ENCODE measurements around the gene ARCN1. TPM values are rescaled to one million over a fixed set of nuclear protein-coding genes. Genes with fewer than 3 reads are reported as not detected.

The ARCN1 gene
- total RNA-seq, 1 experiment from 2014 or later: 330 TPM

GRCh38 chr11:118650366-118650765, 78.2 kb downstream of the ARCN1 start:
- Mint-ChIP-seq H3K27me3 (ENCODE audit: insufficient read depth, unreplicated experiment) (no peaks in the 10 kb centered on the region), H3K27ac (ENCODE audit: unreplicated experiment) (no peak overlapping the region), H3K4me3 (ENCODE audit: unreplicated experiment) (no peak overlapping the region), H3K4me1 (ENCODE audit: low read depth, unreplicated experiment) (peaks cover 6% of the 10 kb centered on the region), H3K36me3 (ENCODE audit: insufficient read depth, unreplicated experiment) (peaks cover 63% of the 10 kb centered on the region), H3K9me3 (ENCODE audit: unreplicated experiment) (no peaks in the 10 kb centered on the region)
- intact Hi-C loops (cut with micrococcal nuclease; ENCODE audit: unreplicated experiment): loop anchor here (10.0 kb wide), 1 partner anchor 506 kb away; no protein-coding TSS in a partner anchor
- no TSS peak for BruUV-seq (replicated peaks)
- POLR2A ChIA-PET: no interaction called here
- no peak overlapping the region for H3K4me3 ChIP-seq (ENCODE audit: low read depth, low read length)
- CTCF ChIA-PET: no interaction called here
- H3K9me3 ChIP-seq: no peaks in the 10 kb centered on the region
- peaks cover 9% of the 10 kb centered on the region for H3K4me1 ChIP-seq
- TF ChIP-seq, protein P1, sequence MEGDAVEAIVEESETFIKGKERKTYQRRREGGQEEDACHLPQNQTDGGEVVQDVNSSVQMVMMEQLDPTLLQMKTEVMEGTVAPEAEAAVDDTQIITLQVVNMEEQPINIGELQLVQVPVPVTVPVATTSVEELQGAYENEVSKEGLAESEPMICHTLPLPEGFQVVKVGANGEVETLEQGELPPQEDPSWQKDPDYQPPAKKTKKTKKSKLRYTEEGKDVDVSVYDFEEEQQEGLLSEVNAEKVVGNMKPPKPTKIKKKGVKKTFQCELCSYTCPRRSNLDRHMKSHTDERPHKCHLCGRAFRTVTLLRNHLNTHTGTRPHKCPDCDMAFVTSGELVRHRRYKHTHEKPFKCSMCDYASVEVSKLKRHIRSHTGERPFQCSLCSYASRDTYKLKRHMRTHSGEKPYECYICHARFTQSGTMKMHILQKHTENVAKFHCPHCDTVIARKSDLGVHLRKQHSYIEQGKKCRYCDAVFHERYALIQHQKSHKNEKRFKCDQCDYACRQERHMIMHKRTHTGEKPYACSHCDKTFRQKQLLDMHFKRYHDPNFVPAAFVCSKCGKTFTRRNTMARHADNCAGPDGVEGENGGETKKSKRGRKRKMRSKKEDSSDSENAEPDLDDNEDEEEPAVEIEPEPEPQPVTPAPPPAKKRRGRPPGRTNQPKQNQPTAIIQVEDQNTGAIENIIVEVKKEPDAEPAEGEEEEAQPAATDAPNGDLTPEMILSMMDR (IDR thresholded peaks at IDR 0.05; ENCODE audit: insufficient read depth in 1 of 2, low read depth in 1 of 2, low read length in 1 of 2, severe bottlenecking in 1 of 2, unreplicated experiment in 1 of 2): no peak
- no peak for DNase-seq
- peaks cover 5% of the 10 kb centered on the region; the same call in 1 of the 2 replicates for H3K36me3 ChIP-seq (ENCODE audit: control insufficient read depth, insufficient read depth, low read length)
- no peaks in the 10 kb centered on the region for H3K27me3 ChIP-seq (replicated peaks; ENCODE audit: control insufficient read depth, insufficient read depth, low read length)

DNA sequence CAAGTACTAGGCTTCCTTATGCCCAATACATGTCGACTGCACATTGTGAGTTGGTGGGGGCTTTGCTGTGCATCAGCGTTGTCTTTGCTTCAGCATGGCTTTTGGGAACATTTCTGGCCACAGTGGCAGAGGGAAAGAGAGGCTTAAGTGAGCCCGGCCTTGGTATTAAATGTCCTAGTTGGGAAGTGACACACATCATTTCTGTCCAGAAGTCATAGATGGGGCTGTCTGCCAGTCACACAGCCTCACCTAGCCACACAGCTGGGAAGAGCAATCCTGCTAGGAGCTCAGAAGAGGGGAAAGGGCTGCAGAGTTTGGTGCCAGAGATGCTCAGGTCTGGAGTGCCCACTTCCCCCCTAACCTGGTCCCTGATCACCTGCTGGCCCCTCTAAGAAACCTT, 79.6 kb downstream of the ARCN1 start:
- no TSS peak for BruUV-seq (replicated peaks)
- H3K4me3 Mint-ChIP-seq (ENCODE audit: unreplicated experiment): no peak overlapping the region
- intact Hi-C loops (cut with micrococcal nuclease; ENCODE audit: unreplicated experiment): loop anchor here (10.0 kb wide), 1 partner anchor 507 kb away; no protein-coding TSS in a partner anchor
- peaks cover 6% of the 10 kb centered on the region for H3K4me1 Mint-ChIP-seq (ENCODE audit: low read depth, unreplicated experiment)
- POLR2A ChIA-PET: no interaction called here
- H3K9me3 Mint-ChIP-seq (ENCODE audit: unreplicated experiment): no peaks in the 10 kb centered on the region
- H3K36me3 ChIP-seq (ENCODE audit: control insufficient read depth, insufficient read depth, low read length): peaks cover 3% of the 10 kb centered on the region; the same call in 1 of the 2 replicates
- TF ChIP-seq, protein P1 (IDR thresholded peaks at IDR 0.05; ENCODE audit: insufficient read depth in 1 of 2, low read depth in 1 of 2, low read length in 1 of 2, severe bottlenecking in 1 of 2, unreplicated experiment in 1 of 2): no peak
- no peaks in the 10 kb centered on the region for H3K27me3 Mint-ChIP-seq (ENCODE audit: insufficient read depth, unreplicated experiment)
- H3K4me3 ChIP-seq (ENCODE audit: low read depth, low read length): no peak overlapping the region
- no peaks in the 10 kb centered on the region for H3K9me3 ChIP-seq
- peaks cover 9% of the 10 kb centered on the region for H3K4me1 ChIP-seq
- peaks cover 49% of the 10 kb centered on the region for H3K36me3 Mint-ChIP-seq (ENCODE audit: insufficient read depth, unreplicated experiment)
- H3K27ac Mint-ChIP-seq (ENCODE audit: unreplicated experiment): no peak overlapping the region
- DNase-seq: no peak
- no peaks in the 10 kb centered on the region for H3K27me3 ChIP-seq (replicated peaks; ENCODE audit: control insufficient read depth, insufficient read depth, low read length)
- CTCF ChIA-PET: no interaction called here

Small RNA genes lying within 50 kb of the gene (microRNA-seq; reads per million reads assigned to microRNA genes)
- gene MIR6716: not detected

Other genes starting within 250 kb of the ARCN1 start
- not detected in 2 replicates for gene CD3D, start 229.7 kb upstream of the ARCN1 start, total RNA-seq (2022)
- 0.16 and 0.32 TPM in 2 replicates for gene CD3G, start 228.1 kb upstream of the ARCN1 start, total RNA-seq (2022)
- 103 and 106 TPM in 2 replicates for gene UBE4A, start 212.8 kb upstream of the ARCN1 start, total RNA-seq (2022)
- 537 and 576 TPM in 2 replicates for gene ATP5MG, start 170.8 kb upstream of the ARCN1 start, total RNA-seq (2022)
- gene KMT2A, start 135.9 kb upstream of the ARCN1 start, total RNA-seq (2022): 93.9 and 107 TPM in 2 replicates
- gene TTC36, start 44.9 kb upstream of the ARCN1 start, total RNA-seq (2022): 1.2 and 3.3 TPM in 2 replicates
- 53.8 and 63.1 TPM in 2 replicates for gene TMEM25, start 41.2 kb upstream of the ARCN1 start, total RNA-seq (2022)
- 26.8 and 30.6 TPM in 2 replicates for gene IFT46, start 6.5 kb upstream of the ARCN1 start, total RNA-seq (2022)
- 72.1 and 73.6 TPM in 2 replicates for gene PHLDB1, start 35.2 kb downstream of the ARCN1 start, total RNA-seq (2022)
- gene TREH, start 107.2 kb downstream of the ARCN1 start, total RNA-seq (2022): not detected in 2 replicates
- 131 and 135 TPM in 2 replicates for gene DDX6, start 218.8 kb downstream of the ARCN1 start, total RNA-seq (2022)

All from Caco-2 (cell line).